ENCODE data around the gene GDNF. TPM values are rescaled to one million over a fixed set of nuclear protein-coding genes. Genes with fewer than 3 reads are reported as not detected.

GDNF gene
- total and polyA plus RNA-seq, 2 experiments from 2014 or later, result 0.13 to 0.17 TPM

DNA sequence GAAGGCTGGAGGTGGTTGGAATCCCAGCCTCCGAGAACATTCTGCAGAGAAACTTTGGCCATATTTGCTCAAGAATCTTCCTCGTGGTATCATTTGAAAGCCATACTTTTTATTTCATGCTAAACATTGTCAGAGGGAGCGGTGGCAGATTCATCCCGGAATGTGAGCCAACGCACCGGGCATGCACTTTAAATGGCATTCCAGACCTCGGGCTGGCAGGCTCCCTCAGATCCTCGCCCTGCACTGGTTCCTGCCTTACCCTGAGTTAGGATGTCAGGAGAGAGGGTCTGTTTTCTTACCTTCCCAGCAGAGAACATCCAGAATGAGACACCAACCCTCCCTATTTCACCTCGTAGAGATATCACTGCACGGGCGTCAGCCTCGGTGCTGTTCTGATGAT is 33.8 kb downstream of the GDNF start:
- Histone ChIP-seq H3K36me3 (ENCODE audit: insufficient read depth) (no peaks in the 10 kb centered on the region), H3K4me3 (no peak overlapping the region), H3K9me2 (ENCODE audit: insufficient read depth) (peaks cover 10% of the 10 kb centered on the region; the same call in 1 of the 2 replicates), H3K79me2 (replicated peaks; ENCODE audit: insufficient read depth) (no peaks in the 10 kb centered on the region), H3F3A (replicated peaks; ENCODE audit: low read depth) (no peaks in the 10 kb centered on the region), H3K4me1 (ENCODE audit: insufficient read depth) (no peaks in the 10 kb centered on the region), H3K27ac (ENCODE audit: low read depth) (no peak overlapping the region), H3K27me3 (ENCODE audit: insufficient read depth) (no peaks in the 10 kb centered on the region), H2AFZ (no peak overlapping the region), H4K20me1 (replicated peaks; ENCODE audit: insufficient read depth) (no peaks in the 10 kb centered on the region), H3K4me2 (no peak overlapping the region)
- H3K9me3 Mint-ChIP-seq, result no peaks in the 10 kb centered on the region
- no peak overlapping the region for H3K4me3 Mint-ChIP-seq
- H3K4me1 Mint-ChIP-seq, result no peaks in the 10 kb centered on the region
- no peak for DNase-seq (ENCODE audit: low spot score)
- H3K27ac Mint-ChIP-seq, result no peak overlapping the region
- no peak for ATAC-seq
- TF ChIP-seq EZH2 (IDR thresholded peaks at IDR 0.05; ENCODE audit: low read depth, unreplicated experiment), result no peak
- TF ChIP-seq, protein P1, sequence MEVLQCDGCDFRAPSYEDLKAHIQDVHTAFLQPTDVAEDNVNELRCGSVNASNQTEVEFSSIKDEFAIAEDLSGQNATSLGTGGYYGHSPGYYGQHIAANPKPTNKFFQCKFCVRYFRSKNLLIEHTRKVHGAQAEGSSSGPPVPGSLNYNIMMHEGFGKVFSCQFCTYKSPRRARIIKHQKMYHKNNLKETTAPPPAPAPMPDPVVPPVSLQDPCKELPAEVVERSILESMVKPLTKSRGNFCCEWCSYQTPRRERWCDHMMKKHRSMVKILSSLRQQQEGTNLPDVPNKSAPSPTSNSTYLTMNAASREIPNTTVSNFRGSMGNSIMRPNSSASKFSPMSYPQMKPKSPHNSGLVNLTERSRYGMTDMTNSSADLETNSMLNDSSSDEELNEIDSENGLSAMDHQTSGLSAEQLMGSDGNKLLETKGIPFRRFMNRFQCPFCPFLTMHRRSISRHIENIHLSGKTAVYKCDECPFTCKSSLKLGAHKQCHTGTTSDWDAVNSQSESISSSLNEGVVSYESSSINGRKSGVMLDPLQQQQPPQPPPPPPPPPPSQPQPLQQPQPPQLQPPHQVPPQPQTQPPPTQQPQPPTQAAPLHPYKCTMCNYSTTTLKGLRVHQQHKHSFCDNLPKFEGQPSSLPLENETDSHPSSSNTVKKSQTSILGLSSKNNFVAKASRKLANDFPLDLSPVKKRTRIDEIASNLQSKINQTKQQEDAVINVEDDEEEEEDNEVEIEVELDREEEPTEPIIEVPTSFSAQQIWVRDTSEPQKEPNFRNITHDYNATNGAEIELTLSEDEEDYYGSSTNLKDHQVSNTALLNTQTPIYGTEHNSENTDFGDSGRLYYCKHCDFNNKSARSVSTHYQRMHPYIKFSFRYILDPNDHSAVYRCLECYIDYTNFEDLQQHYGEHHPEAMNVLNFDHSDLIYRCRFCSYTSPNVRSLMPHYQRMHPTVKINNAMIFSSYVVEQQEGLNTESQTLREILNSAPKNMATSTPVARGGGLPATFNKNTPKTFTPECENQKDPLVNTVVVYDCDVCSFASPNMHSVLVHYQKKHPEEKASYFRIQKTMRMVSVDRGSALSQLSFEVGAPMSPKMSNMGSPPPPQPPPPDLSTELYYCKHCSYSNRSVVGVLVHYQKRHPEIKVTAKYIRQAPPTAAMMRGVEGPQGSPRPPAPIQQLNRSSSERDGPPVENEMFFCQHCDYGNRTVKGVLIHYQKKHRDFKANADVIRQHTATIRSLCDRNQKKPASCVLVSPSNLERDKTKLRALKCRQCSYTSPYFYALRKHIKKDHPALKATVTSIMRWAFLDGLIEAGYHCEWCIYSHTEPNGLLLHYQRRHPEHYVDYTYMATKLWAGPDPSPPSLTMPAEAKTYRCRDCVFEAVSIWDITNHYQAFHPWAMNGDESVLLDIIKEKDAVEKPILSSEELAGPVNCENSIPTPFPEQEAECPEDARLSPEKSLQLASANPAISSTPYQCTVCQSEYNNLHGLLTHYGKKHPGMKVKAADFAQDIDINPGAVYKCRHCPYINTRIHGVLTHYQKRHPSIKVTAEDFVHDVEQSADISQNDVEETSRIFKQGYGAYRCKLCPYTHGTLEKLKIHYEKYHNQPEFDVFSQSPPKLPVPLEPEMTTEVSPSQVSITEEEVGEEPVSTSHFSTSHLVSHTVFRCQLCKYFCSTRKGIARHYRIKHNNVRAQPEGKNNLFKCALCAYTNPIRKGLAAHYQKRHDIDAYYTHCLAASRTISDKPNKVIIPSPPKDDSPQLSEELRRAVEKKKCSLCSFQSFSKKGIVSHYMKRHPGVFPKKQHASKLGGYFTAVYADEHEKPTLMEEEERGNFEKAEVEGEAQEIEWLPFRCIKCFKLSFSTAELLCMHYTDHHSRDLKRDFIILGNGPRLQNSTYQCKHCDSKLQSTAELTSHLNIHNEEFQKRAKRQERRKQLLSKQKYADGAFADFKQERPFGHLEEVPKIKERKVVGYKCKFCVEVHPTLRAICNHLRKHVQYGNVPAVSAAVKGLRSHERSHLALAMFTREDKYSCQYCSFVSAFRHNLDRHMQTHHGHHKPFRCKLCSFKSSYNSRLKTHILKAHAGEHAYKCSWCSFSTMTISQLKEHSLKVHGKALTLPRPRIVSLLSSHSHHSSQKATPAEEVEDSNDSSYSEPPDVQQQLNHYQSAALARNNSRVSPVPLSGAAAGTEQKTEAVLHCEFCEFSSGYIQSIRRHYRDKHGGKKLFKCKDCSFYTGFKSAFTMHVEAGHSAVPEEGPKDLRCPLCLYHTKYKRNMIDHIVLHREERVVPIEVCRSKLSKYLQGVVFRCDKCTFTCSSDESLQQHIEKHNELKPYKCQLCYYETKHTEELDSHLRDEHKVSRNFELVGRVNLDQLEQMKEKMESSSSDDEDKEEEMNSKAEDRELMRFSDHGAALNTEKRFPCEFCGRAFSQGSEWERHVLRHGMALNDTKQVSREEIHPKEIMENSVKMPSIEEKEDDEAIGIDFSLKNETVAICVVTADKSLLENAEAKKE (CRISPR knock-in tag; IDR thresholded peaks at IDR 0.05), result no peak
- no peak for TF ChIP-seq CREB1 (CRISPR knock-in tag; IDR thresholded peaks at IDR 0.05; ENCODE audit: low read depth)
- no peak for TF ChIP-seq ZNF331 (CRISPR knock-in tag; IDR thresholded peaks at IDR 0.05; ENCODE audit: low read depth)
- no peak for TF ChIP-seq NANOG (IDR thresholded peaks at IDR 0.05; ENCODE audit: borderline replicate concordance)
- TF ChIP-seq STAT1 (IDR thresholded peaks at IDR 0.05; ENCODE audit: unreplicated experiment), result no peak
- H3K36me3 Mint-ChIP-seq (ENCODE audit: low read depth), result no peaks in the 10 kb centered on the region
- peaks cover 2% of the 10 kb centered on the region for H3K27me3 Mint-ChIP-seq (ENCODE audit: insufficient read depth, low read depth, poor library complexity)

DNA sequence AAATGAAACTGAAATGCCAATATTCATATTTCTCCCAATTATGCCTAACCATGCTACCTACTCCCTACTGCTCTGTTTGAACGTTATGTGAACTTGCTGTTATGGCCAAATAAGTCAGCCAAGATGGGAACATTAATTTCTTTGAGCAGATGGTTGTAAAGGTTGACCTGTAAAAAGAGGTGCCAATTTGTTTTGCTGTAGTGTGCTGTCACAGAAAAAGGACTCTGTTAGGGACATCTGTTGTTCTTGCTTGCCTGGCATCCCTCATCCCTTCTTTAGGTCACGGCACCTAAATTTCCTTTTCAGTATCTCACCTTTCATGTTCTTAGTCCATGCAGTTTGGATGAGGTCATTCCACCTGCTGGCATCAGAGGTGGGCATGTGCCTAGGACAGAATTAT is 35.4 kb downstream of the GDNF start:
- no peaks in the 10 kb centered on the region for H3K36me3 Mint-ChIP-seq (ENCODE audit: low read depth)
- no peaks in the 10 kb centered on the region for H3K4me1 Mint-ChIP-seq
- Histone ChIP-seq H3F3A (replicated peaks; ENCODE audit: low read depth) (no peaks in the 10 kb centered on the region), H3K9me2 (ENCODE audit: insufficient read depth) (peaks cover 10% of the 10 kb centered on the region; the same call in 1 of the 2 replicates), H3K27ac (ENCODE audit: low read depth) (no peak overlapping the region), H3K4me1 (ENCODE audit: insufficient read depth) (no peaks in the 10 kb centered on the region), H4K20me1 (replicated peaks; ENCODE audit: insufficient read depth) (no peaks in the 10 kb centered on the region), H3K4me2 (no peak overlapping the region), H3K36me3 (ENCODE audit: insufficient read depth) (no peaks in the 10 kb centered on the region), H3K4me3 (no peak overlapping the region), H2AFZ (no peak overlapping the region), H3K27me3 (ENCODE audit: insufficient read depth) (no peaks in the 10 kb centered on the region), H3K79me2 (replicated peaks; ENCODE audit: insufficient read depth) (no peaks in the 10 kb centered on the region)
- no peak for ATAC-seq
- no peak for DNase-seq (ENCODE audit: low spot score)
- peaks cover 2% of the 10 kb centered on the region for H3K27me3 Mint-ChIP-seq (ENCODE audit: insufficient read depth, low read depth, poor library complexity)
- H3K9me3 Mint-ChIP-seq, result no peaks in the 10 kb centered on the region
- no peak overlapping the region for H3K27ac Mint-ChIP-seq
- H3K4me3 Mint-ChIP-seq, result no peak overlapping the region
- TF ChIP-seq EZH2 (IDR thresholded peaks at IDR 0.05; ENCODE audit: low read depth, unreplicated experiment), result no peak
- TF ChIP-seq NANOG (IDR thresholded peaks at IDR 0.05; ENCODE audit: borderline replicate concordance), result no peak
- TF ChIP-seq POLR2AphosphoS5 (IDR thresholded peaks at IDR 0.05; ENCODE audit: low read depth), result no peak
- TF ChIP-seq ZNF114 (CRISPR knock-in tag; IDR thresholded peaks at IDR 0.05), result no peak
- TF ChIP-seq, protein P2, sequence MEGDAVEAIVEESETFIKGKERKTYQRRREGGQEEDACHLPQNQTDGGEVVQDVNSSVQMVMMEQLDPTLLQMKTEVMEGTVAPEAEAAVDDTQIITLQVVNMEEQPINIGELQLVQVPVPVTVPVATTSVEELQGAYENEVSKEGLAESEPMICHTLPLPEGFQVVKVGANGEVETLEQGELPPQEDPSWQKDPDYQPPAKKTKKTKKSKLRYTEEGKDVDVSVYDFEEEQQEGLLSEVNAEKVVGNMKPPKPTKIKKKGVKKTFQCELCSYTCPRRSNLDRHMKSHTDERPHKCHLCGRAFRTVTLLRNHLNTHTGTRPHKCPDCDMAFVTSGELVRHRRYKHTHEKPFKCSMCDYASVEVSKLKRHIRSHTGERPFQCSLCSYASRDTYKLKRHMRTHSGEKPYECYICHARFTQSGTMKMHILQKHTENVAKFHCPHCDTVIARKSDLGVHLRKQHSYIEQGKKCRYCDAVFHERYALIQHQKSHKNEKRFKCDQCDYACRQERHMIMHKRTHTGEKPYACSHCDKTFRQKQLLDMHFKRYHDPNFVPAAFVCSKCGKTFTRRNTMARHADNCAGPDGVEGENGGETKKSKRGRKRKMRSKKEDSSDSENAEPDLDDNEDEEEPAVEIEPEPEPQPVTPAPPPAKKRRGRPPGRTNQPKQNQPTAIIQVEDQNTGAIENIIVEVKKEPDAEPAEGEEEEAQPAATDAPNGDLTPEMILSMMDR (conservative IDR thresholded peaks at IDR 0.05; ENCODE audit: low read depth in 2 of 2), result no peak
- no peak for TF ChIP-seq STAT1 (IDR thresholded peaks at IDR 0.05; ENCODE audit: unreplicated experiment)
